ENCODE measurements around the gene GDPD3. TPM values are rescaled to one million over a fixed set of nuclear protein-coding genes. Genes with fewer than 3 reads are reported as not detected.

GDPD3 gene
- total and polyA plus RNA-seq, 9 of the 15 experiments (the other 6 are each of a cell fraction or from before 2014, with no cell fraction given), result 0.47 to 3.9 (median 1.1) TPM

- peaks cover 21% of the 10 kb centered on the region for H3K79me2 ChIP-seq (ENCODE audit: control insufficient read depth, insufficient read depth, low read length)
- FAIRE-seq (no peak), ATAC-seq (no peak), DNase-seq (ENCODE audit: extremely low read depth in 1 of 4, low spot score in 3 of 4) (no peak)
- intact Hi-C loops (cut with micrococcal nuclease), result no loop called here
- POLR2A ChIA-PET, result interaction anchor here (0.6 to 7.5 kb wide), 3 partner anchors 8 to 863 kb away, joined by 3 to 59 read pairs (median 3); partner anchors contain the start of gene TBX6
- no peaks in the 10 kb centered on the region for H3K9me3 ChIP-seq (replicated peaks; ENCODE audit: control insufficient read depth, insufficient read depth, low read depth, low read length)
- no peak overlapping the region for H3K4me3 ChIP-seq
- in situ Hi-C loops (cut with MboI), result no loop called here
- H3K4me2 ChIP-seq (ENCODE audit: insufficient read depth, low read length), result no peak overlapping the region
- H3K36me3 ChIP-seq (ENCODE audit: control insufficient read depth, insufficient read depth, low read length), result peaks cover 78% of the 10 kb centered on the region; the same call in 2 of the 3 replicates
- WGBS (ENCODE audit: insufficient coverage, low coverage, missing lambda C conversion rate), result 98% methylated on average over 7 of the region's 24 CpGs
- no peaks in the 10 kb centered on the region for H3K27me3 ChIP-seq (ENCODE audit: control insufficient read depth in 2 of 2, insufficient read depth in 2 of 2, low read length in 2 of 2)
- no peaks in the 10 kb centered on the region for H4K20me1 ChIP-seq (replicated peaks; ENCODE audit: control insufficient read depth, insufficient read depth, low read length)
- H3K4me1 ChIP-seq (replicated peaks in 1 of 2; ENCODE audit: control insufficient read depth in 2 of 2, insufficient read depth in 2 of 2, low read length in 2 of 2), result peaks cover 0 to 25% of the 10 kb centered on the region in 2 experiments; a peak in 2 of 5 replicates
- no peaks in the 10 kb centered on the region for H3K9me1 ChIP-seq (ENCODE audit: control insufficient read depth, insufficient read depth, low read length)
- H3K27ac ChIP-seq (ENCODE audit: extremely low read depth, low read depth, low read length), result no peak overlapping the region
- no TSS peak for BruUV-seq (replicated peaks)
- no peak overlapping the region for H2AFZ ChIP-seq (ENCODE audit: low read depth, low read length)
- CTCF ChIA-PET (ENCODE audit: low intra/inter-chr PET ratio), result no interaction called here
- TF ChIP-seq RB1 (IDR thresholded peaks at IDR 0.05; ENCODE audit: low read depth) (no peak), RBFOX2 (IDR thresholded peaks at IDR 0.05; ENCODE audit: low read depth, low read length) (peak; percentile 34), RNF2 (IDR thresholded peaks at IDR 0.05) (no peak), DIDO1 (tag; IDR thresholded peaks at IDR 0.05; ENCODE audit: low read depth) (no peak), ZBTB5 (IDR thresholded peaks at IDR 0.05) (no peak), ZNF274 (IDR thresholded peaks at IDR 0.05; ENCODE audit: borderline replicate concordance, low read depth, low read length) (no peak), TRIM24 (IDR thresholded peaks at IDR 0.05) (no peak), ARID4B (CRISPR knock-in tag; IDR thresholded peaks at IDR 0.05) (no peak), ZNF316 (IDR thresholded peaks at IDR 0.05) (no peak)
- H3K9ac ChIP-seq (ENCODE audit: insufficient read depth in 1 of 2, low read depth in 2 of 2, low read length in 2 of 2), result 0 out of 4 replicates have a peak overlapping the region, but pooled peaks of 1 of the 2 experiments have one; percentile 11
These were observed 29.9 kb downstream of the GDPD3 start for GRCh38 chr16:30083216-30084055.

Measured in K562 (cell line).